GM13976 (cell line): ENCODE results near the gene STAT4.

Experiments
- DNase-seq: peaks from one replicate; pipeline ENCODE4 v3.0.0; 2012; ENCODE audit warnings: low spot score
- CTCF ChIP-seq: IDR thresholded peaks from 2 replicates; pipeline ENCODE4 v1.5.1; 2012; ENCODE audit warnings: borderline replicate concordance, mild to moderate bottlenecking; ENCODE audit not compliant: insufficient read depth; ENCODE audit errors: extremely low read depth, missing control alignments, control extremely low read depth
- in situ Hi-C: fragments of 300-500 bp; cut with MboI; formaldehyde crosslinking; loops from one replicate; pipeline ENCODE4 v1.12.0; 2022; ENCODE audit warnings: low sequenced_read_pairs, mixed read lengths, inconsistent platforms; ENCODE audit not compliant: unreplicated experiment

STAT4 gene

DNA sequence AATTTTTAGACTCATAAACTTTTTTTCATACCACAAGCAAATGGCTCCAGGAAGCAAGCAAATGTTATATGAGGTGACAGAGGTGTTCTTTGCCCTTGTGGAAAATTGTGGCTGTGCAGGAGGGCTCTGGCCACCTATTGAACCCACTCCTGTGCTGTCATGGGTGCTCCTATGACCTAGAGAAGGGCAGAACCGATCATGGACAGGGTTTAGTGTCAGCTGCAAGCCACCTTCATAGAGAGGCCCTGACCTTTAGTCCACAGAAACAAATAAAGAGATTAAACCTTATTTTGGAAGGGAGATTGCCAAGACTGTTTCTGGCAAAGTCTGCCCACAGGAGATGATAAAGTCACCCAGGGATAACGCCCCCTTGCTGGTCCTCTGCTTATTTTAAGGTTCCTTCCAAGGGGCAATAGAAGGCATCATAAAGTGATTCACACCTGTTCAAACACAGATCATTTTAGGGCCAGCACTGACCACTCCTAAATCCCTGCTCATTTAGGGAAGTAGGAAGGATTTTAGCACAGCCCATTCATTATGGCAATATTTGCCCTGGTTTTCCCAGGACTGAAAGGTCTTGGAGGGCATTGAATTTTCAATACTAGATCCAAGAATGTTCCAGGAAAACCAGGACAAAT is 26.1 kb upstream of the STAT4 start:
- no peak for TF ChIP-seq CTCF
- no peak for DNase-seq
- in situ Hi-C loops: no loop called here

- in situ Hi-C loops: no loop called here
- DNase-seq: no peak
These were observed 25.5 kb upstream of the STAT4 start for GRCh38 chr2:191176305-191176704.

DNA sequence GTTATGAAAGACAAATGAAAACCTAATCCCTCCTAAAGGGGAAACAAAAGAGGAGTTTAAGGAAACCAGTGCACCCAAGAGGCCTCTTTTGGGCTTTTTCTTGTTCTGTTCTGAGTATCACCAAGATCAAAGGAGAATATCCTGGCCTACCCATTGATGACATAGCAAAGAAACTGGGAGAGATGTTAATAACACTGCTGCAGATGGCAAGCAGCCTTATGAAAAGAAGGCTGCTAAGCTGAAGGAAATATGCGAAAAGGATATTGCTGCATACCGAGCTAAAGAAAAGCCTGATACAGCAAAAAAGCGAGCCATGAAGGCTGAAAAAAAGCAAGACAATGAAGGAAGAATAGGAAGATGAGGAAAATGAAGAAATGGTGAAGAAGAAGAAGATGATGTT is 23.6 kb upstream of the STAT4 start:
- no peak for TF ChIP-seq CTCF
- DNase-seq: no peak
- in situ Hi-C loops: no loop called here

More at GRCh38 chr2:191176305-191176704, 25.5 kb upstream of the STAT4 start:
- no peak for TF ChIP-seq CTCF

- no peak for DNase-seq
- in situ Hi-C loops: no loop called here
- TF ChIP-seq CTCF: no peak
These were observed 22.4 kb upstream of the STAT4 start for GRCh38 chr2:191173206-191173605.

DNA sequence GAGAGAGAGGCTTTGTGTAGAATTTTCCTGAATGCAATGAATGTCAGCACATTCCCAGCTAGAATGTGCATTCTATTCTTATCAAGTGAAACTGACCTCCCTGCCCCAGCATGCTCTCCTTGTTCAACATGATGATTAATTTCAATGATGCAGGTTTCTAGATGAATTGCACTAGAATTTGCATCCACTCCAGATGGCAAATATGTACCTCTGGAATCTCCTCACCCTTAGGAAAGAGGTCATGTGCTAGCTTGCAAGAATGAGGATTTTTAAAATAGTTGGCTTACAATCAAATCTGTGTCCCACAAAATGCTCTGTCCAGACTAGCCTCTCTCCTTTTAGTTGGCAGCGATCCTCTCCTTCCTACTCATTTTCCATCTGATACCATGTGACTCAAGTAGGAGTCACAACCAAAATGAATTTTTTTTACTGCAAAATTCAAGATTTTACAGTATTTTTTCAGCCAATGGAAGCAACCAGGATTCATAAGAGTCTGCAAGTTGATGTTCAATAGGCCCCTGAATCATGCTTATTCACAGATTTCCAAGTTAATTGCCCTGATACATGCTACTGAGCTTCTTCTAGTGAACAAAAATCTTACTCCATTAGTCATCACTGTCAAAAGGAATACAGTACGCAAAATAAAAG is 21.0 kb upstream of the STAT4 start:
- TF ChIP-seq CTCF: no peak
- in situ Hi-C loops: no loop called here
- DNase-seq: no peak

DNA sequence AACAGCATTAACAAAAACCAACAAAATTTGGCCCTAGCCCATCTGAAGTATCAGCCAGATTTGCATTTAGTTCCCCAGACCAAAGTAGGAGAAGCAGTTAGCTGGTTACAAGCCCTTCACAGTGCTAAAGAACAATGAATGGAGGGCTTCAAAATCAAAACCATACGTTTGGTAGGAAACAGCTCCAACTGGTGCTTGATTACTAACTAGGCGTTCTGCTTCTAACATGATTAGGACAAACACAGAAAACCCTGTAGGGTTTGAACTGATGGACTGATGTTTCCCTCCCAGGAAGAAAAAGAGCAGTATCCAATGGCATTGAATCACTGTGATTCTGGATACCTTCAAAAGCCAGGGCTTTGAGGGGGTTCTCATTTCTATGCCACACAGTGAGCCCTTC is 20.5 kb upstream of the STAT4 start:
- TF ChIP-seq CTCF: no peak
- no peak for DNase-seq
- in situ Hi-C loops: no loop called here

DNA sequence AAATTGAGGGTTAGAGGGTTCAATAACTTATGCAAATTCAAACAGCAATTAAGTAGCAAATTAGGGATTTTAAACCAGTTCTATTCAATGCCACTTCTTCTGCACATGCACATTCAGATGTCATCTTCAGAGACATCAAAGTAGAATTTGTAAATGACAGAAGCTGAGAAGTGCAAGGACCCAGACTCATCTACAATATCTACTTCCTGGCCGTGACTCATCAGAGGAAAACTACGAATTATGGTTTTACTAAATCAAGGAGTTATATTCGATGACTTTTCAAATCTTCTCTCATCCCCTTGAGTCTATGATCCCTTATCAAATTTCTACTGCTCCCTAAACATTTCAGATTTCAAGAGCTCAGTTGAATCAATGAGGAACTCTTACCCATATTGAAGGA is 20.0 kb upstream of the STAT4 start:
- in situ Hi-C loops: no loop called here
- no peak for DNase-seq
- TF ChIP-seq CTCF: no peak
